HEK293 (cell line): ENCODE results near the gene DIDO1.

Experiments used
- MZF1 ChIP-seq: fragments of 450-650 bp; formaldehyde crosslinking; IDR thresholded peaks from 2 replicates; pipeline ENCODE4 v1.5.1; 2017; ENCODE audit warnings: missing biosample characterization, missing genetic modification characterization, borderline replicate concordance
- REPIN1 ChIP-seq: fragments of 450-650 bp; formaldehyde crosslinking; IDR thresholded peaks from 2 replicates; pipeline ENCODE4 v1.5.1; 2017; ENCODE audit warnings: missing biosample characterization, missing genetic modification characterization, low read depth
- ZBTB21 ChIP-seq: fragments of 450-650 bp; formaldehyde crosslinking; IDR thresholded peaks from 2 replicates; pipeline ENCODE4 v1.5.1; 2017; ENCODE audit warnings: missing biosample characterization, missing genetic modification characterization
- ZNF121 ChIP-seq: fragments of 450-650 bp; formaldehyde crosslinking; IDR thresholded peaks from 2 replicates; pipeline ENCODE4 v1.5.1; 2016; ENCODE audit warnings: missing biosample characterization, missing genetic modification characterization
- ZNF174 ChIP-seq: fragments of 450-650 bp; formaldehyde crosslinking; IDR thresholded peaks from 2 replicates; pipeline ENCODE4 v1.5.0; 2017; ENCODE audit warnings: missing biosample characterization, mild to moderate bottlenecking, missing genetic modification characterization
- ZNF211 ChIP-seq: fragments of 450-650 bp; formaldehyde crosslinking; IDR thresholded peaks from 2 replicates; pipeline ENCODE4 v1.5.1; 2016; ENCODE audit warnings: low read depth, missing biosample characterization, missing genetic modification characterization
- ZNF223 ChIP-seq: fragments of 450-650 bp; formaldehyde crosslinking; IDR thresholded peaks from 2 replicates; pipeline ENCODE4 v1.5.1; 2016; ENCODE audit warnings: missing biosample characterization, missing genetic modification characterization
- TF ChIP-seq, protein P1 (sequence below): fragments of 450-650 bp; formaldehyde crosslinking; IDR thresholded peaks from 2 replicates; pipeline ENCODE4 v1.5.1; 2016; ENCODE audit warnings: missing biosample characterization, missing genetic modification characterization

DNA sequence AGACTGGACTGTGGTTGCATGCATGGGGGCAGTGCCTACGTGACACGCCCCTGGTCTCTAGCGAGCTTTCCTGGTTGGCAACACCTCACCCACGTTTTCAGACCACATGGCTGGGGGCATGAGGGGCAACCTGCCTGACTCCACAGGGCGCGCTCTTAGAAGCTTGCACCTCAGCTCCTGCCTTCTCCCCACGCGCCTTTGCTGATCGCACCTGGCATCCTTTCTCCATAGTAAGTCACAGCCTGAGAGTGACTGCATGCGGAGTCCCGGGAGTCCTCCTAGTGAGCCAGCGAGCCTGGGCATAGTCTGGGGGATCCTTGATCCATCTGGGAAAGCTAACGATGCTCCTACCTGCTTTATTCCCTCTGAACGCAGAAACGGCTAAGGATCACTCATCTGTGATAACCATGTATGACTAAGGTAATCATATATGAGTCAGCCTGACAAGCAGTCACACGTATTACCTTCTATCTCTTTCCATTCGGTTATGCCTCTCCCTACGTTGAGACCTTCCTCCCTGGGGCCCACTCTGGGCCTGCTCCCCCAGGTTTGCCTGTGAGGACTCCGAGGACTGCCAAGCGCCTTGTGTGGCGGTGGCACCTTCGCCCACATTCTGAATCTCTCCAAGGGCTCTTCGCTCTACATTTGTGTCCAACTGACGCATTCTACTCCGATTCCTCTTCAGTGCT, 69.2 kb downstream of the DIDO1 start:
- TF ChIP-seq MZF1 (tag by site-specific recombination), result no peak
- TF ChIP-seq, protein P1, sequence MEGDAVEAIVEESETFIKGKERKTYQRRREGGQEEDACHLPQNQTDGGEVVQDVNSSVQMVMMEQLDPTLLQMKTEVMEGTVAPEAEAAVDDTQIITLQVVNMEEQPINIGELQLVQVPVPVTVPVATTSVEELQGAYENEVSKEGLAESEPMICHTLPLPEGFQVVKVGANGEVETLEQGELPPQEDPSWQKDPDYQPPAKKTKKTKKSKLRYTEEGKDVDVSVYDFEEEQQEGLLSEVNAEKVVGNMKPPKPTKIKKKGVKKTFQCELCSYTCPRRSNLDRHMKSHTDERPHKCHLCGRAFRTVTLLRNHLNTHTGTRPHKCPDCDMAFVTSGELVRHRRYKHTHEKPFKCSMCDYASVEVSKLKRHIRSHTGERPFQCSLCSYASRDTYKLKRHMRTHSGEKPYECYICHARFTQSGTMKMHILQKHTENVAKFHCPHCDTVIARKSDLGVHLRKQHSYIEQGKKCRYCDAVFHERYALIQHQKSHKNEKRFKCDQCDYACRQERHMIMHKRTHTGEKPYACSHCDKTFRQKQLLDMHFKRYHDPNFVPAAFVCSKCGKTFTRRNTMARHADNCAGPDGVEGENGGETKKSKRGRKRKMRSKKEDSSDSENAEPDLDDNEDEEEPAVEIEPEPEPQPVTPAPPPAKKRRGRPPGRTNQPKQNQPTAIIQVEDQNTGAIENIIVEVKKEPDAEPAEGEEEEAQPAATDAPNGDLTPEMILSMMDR (tag by site-specific recombination), result no peak
- TF ChIP-seq ZNF211 (tag by site-specific recombination), result no peak
- TF ChIP-seq ZNF174 (tag by site-specific recombination), result no peak
- TF ChIP-seq ZBTB21 (tag by site-specific recombination), result no peak
- TF ChIP-seq REPIN1 (tag by site-specific recombination), result no peak
- TF ChIP-seq ZNF121 (tag by site-specific recombination), result no peak
- TF ChIP-seq ZNF223 (tag by site-specific recombination), result no peak
